HL-60 (cell line): ENCODE results near the gene ORMDL2.

Source experiments
- DNase-seq, 2 experiments: peaks; one replicate each; pipeline ENCODE4 v3.0.0-alpha.2; 2010 to 2020; ENCODE audit warnings: low read depth in 1 of 2, low spot score in 1 of 2
- H3K27ac ChIP-seq: fragments of 250-450 bp; sonication (Bioruptor Pico); replicated peaks from 2 replicates; pipeline ENCODE4 v1.5.1; 2020; ENCODE audit warnings: mild to moderate bottlenecking, moderate library complexity
- H3K27me3 ChIP-seq: fragments of 250-450 bp; sonication (Bioruptor Pico); 2 replicates; pipeline ENCODE4 v1.5.1; 2021; ENCODE audit warnings: mild to moderate bottlenecking, moderate library complexity; ENCODE audit not compliant: insufficient read depth, poor library complexity, severe bottlenecking
- H3K4me3 ChIP-seq: replicated peaks from 2 replicates; pipeline ENCODE4 v1.5.1; 2011; ENCODE audit warnings: mild to moderate bottlenecking, control low read depth, low read length; ENCODE audit not compliant: insufficient read depth
- CTCF ChIP-seq: IDR thresholded peaks from one replicate; pipeline ENCODE4 v1.5.1; 2011; ENCODE audit warnings: low read length, control low read depth, inconsistent platforms; ENCODE audit not compliant: insufficient read depth
- GABPA ChIP-seq: IDR thresholded peaks from 2 replicates; pipeline ENCODE4 v1.6.1; 2012; ENCODE audit warnings: low read depth
- POLR2AphosphoS5 ChIP-seq: IDR thresholded peaks from 2 replicates; pipeline ENCODE4 v1.6.1; 2012; ENCODE audit warnings: low read depth
- SPI1 ChIP-seq: IDR thresholded peaks from 2 replicates; pipeline ENCODE4 v1.6.1; 2012; ENCODE audit warnings: low read depth, mild to moderate bottlenecking, borderline replicate concordance
- TF ChIP-seq, protein P1 (sequence below): IDR thresholded peaks from 2 replicates; pipeline ENCODE4 v1.6.1; 2012; ENCODE audit warnings: low read depth; ENCODE audit not compliant: insufficient replicate concordance

The ORMDL2 gene

GRCh38 chr12:55797550-55797949 lies 20.3 kb upstream of the ORMDL2 start:
- no peak for DNase-seq
- Histone ChIP-seq H3K27ac (no peak overlapping the region), H3K27me3 (no peaks in the 10 kb centered on the region), H3K4me3 (no peak overlapping the region)
- TF ChIP-seq, protein P1, sequence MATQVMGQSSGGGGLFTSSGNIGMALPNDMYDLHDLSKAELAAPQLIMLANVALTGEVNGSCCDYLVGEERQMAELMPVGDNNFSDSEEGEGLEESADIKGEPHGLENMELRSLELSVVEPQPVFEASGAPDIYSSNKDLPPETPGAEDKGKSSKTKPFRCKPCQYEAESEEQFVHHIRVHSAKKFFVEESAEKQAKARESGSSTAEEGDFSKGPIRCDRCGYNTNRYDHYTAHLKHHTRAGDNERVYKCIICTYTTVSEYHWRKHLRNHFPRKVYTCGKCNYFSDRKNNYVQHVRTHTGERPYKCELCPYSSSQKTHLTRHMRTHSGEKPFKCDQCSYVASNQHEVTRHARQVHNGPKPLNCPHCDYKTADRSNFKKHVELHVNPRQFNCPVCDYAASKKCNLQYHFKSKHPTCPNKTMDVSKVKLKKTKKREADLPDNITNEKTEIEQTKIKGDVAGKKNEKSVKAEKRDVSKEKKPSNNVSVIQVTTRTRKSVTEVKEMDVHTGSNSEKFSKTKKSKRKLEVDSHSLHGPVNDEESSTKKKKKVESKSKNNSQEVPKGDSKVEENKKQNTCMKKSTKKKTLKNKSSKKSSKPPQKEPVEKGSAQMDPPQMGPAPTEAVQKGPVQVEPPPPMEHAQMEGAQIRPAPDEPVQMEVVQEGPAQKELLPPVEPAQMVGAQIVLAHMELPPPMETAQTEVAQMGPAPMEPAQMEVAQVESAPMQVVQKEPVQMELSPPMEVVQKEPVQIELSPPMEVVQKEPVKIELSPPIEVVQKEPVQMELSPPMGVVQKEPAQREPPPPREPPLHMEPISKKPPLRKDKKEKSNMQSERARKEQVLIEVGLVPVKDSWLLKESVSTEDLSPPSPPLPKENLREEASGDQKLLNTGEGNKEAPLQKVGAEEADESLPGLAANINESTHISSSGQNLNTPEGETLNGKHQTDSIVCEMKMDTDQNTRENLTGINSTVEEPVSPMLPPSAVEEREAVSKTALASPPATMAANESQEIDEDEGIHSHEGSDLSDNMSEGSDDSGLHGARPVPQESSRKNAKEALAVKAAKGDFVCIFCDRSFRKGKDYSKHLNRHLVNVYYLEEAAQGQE, result no peak
- TF ChIP-seq POLR2AphosphoS5, result no peak
- TF ChIP-seq GABPA, result no peak
- no peak for TF ChIP-seq CTCF
- no peak for TF ChIP-seq SPI1

GRCh38 chr12:55806982-55807381 lies 10.9 kb upstream of the ORMDL2 start:
- no peak overlapping the region for H3K4me3 ChIP-seq
- no peaks in the 10 kb centered on the region for H3K27me3 ChIP-seq

DNA sequence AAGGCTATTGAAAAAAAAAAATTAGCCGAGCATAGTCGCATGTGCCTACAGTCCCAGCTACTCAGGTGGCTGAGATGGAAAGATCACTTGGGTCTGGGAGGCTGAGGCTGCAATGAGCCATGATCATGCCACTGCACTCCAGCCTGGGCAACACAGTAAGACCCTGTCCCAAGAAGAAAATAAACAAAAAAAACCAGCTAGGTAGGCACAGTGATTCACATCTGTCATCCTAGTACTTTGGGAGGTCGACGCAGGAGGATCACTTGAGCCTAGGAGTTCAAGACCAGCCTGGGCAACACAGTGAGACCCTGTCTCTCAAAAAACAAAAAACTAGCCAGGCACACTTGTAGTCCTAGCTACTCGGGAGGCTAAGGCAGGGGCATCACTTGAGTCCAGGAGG lies 8.6 kb upstream of the ORMDL2 start:
- H3K4me3 ChIP-seq, result no peak overlapping the region
- no peak for DNase-seq
- no peak for TF ChIP-seq CTCF
- TF ChIP-seq, protein P1, result no peak
- TF ChIP-seq POLR2AphosphoS5, result no peak
- no peak for TF ChIP-seq GABPA
- TF ChIP-seq SPI1, result no peak
- H3K27me3 ChIP-seq, result no peaks in the 10 kb centered on the region
- H3K27ac ChIP-seq, result no peak overlapping the region

More at GRCh38 chr12:55806982-55807381, 10.9 kb upstream of the ORMDL2 start:
- no peak for DNase-seq
- no peak overlapping the region for H3K27ac ChIP-seq
- TF ChIP-seq, protein P1, result no peak
- TF ChIP-seq POLR2AphosphoS5, result no peak
- no peak for TF ChIP-seq CTCF
- TF ChIP-seq GABPA, result no peak
- TF ChIP-seq SPI1, result no peak
